ENCODE data around the gene NUP133.
"Not testable (repeated sequence)": the region's sequence is repeated elsewhere in the genome, so short reads cannot be mapped to it uniquely, and the experiment has no call there.

NUP133 gene

DNA sequence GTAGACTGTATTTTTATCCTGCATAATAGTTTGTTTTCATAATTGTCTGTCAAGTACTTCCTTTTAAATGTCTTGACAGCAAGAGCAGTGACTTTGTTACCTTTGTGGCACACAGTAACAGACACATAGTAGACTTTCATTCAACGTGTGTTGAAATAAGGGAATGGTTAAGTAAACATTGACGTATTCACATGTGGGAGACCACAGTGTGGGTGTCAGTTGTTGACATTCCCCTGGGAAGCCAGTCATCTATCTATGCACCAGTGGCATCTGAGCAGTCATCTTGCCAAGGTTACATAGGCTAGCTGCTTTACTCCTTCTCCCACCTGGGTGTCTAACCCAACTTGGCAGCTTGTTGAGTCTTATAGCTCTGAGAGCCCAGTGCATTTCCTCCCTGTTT lies 1.4 kb upstream of the NUP133 start:
- no peak for DNase-seq

DNA sequence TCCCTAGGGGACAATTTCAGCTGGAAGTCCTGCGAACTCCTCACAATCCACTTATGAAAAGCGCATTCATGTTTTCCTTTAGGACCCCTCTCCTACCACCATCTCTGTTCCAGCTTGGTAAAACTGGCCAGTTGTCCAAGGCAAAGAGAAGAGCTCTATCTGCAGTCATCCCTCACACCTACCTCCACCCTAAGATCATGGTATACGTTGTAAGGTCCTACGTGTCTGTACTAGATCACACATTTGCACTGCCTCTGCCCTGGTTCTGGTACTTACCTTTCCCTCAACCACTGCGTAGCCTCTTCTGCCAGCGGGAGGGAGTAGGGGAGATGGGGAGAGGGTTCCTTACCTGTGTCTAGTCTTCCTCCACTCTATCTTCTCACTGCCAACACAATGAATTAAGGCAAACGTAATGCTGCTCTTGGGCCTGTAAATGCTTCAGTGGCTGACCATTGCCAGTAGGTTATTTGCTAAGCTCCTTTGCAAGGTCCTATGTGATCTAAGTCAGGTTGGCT lies 739 bp upstream of the NUP133 start:
- no peak for DNase-seq

- DNase-seq: no peak
These were observed 639 bp downstream of the NUP133 start for GRCh38 chr1:229507502-229507901.

- no peak for DNase-seq
These were observed 1.5 kb downstream of the NUP133 start for GRCh38 chr1:229506633-229507032.

DNA sequence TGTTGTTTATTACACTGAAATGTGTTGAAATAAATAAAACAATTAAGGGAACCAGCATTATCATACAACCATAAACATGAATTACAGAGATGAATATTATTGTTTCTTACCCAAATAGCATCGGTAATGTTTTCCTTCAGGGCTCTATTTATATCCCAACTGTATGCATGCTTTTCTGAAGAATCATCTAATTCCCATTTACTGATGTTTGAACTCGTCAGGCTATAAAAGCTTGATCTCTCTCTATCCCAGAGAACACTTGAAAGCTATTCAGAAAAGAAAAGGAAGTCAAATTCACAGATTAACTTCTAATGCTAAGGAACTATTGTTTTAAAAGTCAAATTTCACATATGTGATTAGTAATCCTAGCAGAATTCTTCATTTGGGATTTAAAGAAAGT lies 12.4 kb downstream of the NUP133 start:
- no peak for DNase-seq

DNA sequence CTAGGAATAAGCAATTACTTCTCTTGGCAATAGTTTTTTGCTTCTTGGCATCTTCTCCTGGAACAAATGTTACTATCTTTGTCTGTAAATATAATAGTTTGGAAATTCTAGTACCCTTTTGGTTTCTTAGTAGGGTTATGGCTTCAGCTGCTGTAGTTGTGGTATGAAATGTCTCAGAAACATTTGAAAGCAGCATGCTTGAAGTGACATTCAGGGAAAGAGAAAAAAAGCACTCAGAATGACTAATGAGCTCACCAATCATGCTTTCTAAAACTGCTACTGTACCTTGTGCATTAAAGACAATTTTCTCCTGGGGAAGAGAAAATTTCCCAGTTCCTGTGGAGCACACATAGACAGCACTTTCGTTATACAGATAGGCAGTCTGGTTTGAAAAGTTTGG lies 21.0 kb downstream of the NUP133 start:
- no peak for DNase-seq

DNA sequence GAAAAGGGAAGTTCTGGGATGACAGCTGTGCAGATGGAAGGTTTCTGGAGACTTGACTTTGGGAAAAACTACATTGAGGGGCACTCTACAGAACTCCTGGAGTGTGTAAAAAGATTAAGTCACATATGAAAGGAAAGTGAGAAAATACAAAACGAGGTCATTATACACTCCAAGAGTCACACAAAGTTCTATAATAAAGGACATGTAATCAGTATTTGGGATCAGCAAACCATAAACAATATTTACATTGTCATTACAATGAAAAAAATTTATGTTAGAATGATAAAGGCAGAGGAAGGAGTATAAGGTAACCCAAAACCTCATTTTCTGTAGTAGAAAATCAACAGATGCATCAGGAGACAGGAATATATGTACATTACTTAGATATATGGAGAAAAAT lies 22.8 kb downstream of the NUP133 start:
- DNase-seq: no peak

- no peak for DNase-seq
These were observed 25.6 kb downstream of the NUP133 start for GRCh38 chr1:229482511-229482910.

GRCh38 chr1:229480495-229480894 lies 27.6 kb downstream of the NUP133 start:
- DNase-seq: no peak

DNA sequence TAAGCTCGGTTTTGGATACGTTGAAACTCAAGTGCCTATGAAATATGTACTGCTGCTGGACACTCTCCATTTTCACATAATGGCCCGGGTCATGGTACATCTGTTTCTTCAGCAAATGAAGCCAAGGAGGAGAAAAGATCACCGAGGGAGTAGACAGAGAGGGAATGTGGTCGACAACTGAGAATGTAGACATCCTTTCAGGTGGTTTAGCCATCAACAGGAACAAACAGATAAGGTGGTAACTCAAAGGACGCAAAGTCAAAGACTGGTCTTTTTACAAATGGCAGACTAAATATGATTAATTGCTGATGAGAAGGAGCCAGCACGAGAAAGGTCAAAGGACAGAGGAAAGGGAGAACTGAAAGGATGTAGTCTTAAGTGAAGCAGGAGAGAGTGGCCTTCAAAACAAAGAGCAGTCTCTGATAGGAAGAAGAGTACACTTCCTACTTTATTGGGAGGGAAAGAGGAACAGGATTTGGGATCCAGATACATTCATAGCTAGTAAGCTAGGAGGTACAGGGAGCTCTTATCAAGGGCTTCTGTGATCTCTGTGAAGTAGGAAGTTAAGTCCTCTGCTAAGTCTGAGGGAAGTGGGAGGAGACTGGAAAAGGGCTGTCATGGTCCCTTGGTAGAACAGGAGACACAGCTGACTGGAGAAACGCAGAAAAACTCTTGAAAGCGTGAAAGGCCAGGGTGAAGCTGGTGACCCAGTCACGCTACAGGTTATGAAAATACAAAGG lies 28.3 kb downstream of the NUP133 start:
- no peak for DNase-seq

DNA sequence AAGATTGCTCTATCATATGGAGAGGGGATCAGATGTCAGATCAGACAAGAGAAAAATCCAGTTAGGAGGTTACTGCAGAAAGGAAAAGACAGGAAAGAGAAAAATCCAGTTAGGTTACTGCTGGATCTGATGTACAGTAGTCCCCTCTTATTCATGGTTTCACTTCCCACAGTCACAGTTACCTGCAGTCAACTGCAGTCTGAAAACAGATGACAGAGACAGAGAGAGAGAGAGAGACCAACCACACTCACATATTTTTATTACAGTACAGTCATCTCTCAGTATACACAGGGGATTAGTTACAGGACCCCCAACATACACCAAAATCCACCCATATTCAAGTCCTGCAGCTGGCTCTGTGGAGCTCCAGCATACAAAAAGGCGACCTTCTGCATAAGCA lies 29.3 kb downstream of the NUP133 start:
- peak in 1 of 56 donors; percentile 9 for DNase-seq

DNA sequence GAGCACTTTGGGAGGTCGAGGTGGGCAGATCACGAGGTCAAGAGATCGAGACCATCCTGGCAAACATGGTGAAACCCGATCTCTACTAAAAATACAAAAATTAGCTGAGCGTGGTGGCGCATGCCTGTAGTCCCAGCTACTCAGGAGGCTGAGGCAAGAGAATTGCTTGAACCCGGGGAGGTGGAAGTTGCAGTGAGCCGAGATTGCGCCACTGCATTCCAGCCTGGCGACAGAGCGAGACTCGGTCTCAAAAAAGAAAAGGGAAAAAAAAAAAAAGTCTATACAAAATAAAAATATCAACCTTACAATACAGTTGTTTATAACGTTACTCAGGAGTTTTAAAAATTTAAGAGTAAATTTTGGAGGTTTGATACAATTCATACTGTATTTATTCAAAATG lies 32.3 kb downstream of the NUP133 start:
- not testable (repeated sequence) for DNase-seq

DNA sequence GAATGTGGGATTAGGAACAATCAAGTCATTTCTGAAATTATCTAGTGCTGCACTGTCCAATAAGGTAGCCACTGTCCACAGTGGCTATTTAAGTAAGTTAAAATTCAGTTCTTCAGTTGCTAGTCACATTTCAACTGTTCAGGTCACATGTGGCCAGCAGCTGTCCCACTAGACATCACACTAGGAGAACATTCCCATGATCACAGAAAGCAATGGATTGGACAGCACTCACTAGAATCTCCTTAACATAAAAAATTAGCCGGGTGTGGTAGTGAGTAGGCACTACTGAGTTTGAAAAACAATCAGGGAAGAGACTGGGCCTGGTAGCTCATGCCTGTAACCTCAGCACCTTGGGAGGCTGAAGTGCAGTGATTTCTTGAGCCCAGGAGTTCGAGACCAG lies 33.6 kb downstream of the NUP133 start:
- DNase-seq: no peak

DNA sequence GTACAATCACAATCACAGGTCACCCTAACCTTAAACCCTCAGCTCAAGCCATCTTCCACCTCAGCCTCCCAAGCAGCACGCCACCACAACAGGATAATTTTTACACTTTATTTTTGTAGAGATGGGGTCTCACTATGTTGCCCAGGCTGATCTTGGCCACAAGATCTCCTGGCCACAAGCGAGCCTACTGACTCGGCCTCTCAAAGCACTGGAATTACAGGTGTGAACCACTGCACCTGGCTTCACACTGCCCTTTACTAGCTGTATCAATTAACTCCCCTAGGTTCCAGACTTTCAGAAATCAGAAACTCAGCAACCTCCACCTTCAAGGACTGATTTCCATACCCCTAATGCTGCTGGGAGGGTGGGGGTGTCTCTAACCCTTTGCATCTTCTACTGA lies 37.0 kb downstream of the NUP133 start:
- no peak for DNase-seq

- DNase-seq: no peak
These were observed 37.6 kb downstream of the NUP133 start for GRCh38 chr1:229470406-229471043.

GRCh38 chr1:229466887-229467286 lies 41.3 kb downstream of the NUP133 start:
- DNase-seq: no peak

DNA sequence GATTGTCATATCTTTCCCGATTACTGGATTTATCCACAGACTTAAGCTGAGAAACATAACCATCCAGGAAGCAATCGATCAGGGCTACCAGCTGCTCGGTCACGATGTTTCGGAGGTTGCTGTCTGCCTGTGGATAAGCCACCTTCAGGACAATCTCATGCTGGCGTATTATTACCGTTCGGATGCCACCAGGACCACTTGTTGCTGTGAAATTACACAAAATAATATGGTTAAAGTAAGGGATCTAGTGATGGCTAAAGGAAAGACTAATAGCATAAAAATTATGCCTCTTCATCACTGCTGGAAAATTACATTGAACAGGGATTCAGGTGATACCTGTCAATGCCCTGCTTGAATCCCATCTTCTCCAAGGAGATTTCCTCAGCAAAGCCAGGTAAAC lies 43.5 kb downstream of the NUP133 start:
- DNase-seq: no peak

GRCh38 chr1:229461032-229461668 lies 47.0 kb downstream of the NUP133 start:
- DNase-seq: peak in 25 of 56 donors; percentile 6 to 57 (median 27)

DNA sequence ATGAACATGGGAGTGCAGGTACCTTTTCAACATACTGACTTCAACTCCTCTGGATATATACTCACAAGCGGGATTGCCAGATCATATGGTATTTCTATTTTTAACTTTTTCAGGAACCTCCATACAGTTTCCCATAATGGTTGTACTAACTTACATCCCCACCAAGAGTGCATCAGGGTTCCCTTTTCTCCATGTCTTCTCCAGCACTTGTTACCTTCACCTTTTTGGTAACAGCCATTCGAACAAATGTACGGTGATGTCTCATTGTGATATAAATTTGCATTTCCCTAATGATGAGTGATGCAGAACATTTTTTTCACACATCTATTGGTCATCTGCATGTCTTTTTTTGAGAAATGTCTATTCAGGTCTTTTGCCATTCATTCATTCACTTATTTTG lies 48.3 kb downstream of the NUP133 start:
- DNase-seq: no peak

DNA sequence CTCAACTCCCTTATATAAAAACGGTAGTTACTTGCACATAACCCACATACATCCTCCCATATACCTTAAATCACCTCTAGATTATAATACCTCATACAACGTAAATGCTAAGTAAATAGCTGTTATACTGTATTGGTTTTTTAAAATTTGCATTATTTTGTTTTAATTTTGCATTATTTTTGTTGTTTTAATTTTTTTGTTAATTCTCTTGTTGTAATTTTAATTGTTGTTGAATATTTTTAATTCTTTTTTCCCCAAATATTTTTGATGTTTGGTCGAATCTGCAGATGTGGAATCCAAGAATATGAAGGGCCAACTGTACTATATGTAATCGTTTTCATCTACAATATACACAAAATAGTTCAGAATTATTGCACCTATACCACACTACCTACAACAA lies 50.7 kb downstream of the NUP133 start:
- DNase-seq: no peak

GRCh38 chr1:229456016-229456415 lies 52.1 kb downstream of the NUP133 start:
- no peak for DNase-seq

DNA sequence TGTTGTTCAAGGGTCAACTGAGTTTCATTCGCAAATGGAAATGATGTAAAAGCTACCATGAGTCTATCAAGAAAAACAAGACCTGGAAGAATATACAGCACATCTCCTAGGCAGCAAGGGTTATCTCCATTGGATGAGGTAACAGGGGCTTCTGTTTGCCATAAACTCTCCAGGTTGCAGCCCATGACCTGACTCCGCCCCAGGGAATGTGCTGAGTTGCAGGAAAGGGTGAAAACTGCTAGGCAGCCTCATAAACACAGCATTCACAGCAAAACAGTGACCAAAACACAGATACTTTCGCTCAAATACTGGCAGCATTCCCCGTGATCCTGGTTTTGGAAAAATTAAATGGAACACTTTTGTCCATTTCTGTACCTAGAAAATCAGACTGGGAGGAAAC lies 54.1 kb downstream of the NUP133 start:
- DNase-seq: no peak

Measured in nucleus accumbens (tissue), 56 donors.